ENCODE results near the gene KLHL35.

KLHL35 gene

DNA sequence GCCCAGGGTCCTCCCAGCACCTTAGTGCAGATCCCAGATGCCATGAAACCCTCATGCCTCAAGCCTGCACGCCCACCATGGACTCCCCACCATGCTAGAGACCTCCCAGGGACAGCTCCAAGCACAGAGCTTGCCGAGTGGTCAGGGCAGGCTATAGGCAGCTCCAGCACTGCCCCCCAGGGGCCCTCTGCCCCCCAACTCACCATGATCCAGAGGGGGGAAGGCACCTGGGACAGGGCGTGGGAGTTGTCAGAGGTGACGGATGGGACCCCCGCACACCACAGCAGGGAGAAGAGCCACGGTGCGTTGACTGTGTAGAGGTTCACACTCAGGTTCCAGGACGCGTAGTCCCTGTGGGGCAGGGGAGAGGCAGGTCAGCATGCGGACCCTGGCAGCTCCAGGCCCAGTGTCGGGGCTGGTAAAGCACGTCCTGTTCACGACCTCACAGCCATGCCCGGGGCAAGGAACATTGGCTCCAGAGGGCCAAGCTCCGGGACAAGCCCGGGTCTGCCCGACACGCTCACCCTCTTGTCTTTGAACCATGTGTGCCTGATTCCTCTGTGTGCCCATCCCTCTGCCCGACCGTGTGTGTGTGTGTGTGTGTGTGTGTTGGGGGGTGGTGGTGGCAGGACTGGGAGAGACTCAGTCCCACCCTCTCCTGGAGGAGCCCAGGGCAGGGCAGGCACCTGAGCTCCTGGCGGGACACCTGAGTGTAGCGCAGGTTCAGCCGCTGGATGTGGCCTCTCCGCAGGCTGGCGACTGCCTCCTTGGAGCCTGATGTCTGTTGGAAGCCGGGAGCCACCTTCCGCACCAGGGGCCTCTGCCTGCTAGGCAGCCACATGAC, 8.2 kb upstream of the KLHL35 start:
- no peak for DNase-seq (ENCODE audit: low spot score)

DNA sequence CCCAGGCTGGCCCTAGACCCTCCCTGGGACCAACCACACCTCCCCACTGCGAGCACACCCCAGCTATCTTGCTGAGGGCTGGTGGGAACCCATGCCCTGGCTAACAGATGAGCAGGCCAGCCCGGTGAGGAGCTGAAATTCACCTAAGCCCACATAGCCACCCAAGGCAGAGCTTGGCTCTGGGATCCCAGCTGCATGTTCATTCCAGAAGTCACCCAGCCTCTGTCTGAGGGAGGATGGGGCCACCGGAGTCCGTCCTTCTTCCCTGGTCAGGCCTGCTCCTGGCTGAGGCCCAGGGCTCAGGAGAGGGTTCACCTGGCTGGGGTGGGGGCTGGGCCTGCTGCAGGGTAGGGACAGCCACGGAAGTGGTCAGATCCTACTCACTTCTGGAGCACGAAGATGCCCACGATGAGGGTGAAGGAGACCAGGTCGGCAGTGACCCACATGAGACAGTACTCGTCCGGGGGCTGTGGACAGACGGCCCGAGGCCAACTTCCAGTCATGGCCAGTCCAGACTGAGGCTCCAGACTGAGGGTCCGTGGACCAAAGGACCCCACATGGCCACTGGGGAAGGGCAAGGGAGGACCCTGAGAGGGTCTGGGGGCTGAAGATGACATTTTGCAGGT, 6.6 kb upstream of the KLHL35 start:
- no peak for DNase-seq (ENCODE audit: low spot score)

DNA sequence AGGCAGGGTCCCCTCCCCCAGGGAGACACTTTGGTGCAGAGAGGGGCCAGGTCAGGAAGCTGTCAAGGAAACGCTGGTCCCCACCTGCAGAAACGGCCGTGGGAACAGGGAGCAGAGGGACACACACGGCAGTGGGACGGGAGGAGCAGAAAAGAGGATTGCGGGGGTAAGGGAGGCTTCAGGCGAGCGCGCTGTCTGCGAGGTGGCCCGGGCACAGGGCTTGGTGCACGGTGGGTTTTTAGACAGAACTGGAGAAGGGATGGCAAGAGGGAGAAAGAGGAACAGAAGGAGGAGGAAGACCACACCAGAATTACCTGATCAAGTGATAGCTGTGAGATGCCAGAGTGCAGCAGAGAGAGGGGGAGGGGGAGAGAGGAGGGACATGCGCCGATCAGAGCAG, 6.0 kb upstream of the KLHL35 start:
- DNase-seq (ENCODE audit: low spot score), result no peak

DNA sequence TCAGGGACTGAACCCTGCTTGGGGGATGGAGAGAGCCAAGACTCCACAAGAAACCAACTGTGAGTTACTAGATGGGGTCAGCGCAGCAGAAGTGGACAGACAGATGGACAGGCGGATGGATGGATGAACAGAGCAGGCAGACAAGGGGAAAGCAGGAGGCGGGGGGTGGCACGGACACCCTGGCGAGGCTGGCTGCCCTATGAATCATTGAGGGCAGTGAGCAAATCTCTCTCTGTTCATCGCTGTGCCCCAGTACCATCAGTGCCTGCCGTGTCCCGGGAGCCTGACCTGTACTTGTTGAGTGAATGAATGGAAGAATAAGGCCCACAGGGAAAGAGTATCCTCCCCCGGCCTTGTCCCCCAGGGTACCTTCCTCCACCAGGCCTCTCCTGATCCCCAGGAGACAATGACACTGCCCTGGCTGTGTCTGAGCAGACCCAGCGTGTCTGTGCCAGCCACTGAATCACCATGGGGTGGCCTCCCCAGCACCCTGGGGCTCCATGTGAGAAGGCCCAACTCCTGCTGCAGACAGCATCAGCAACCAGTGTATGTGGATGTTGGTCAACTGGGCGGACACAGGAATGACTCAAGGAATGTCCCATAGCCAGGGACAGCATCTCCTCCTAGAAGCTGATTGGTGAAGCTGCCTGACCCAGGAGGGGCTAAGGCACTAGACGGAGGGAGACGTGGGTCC, 5.1 kb upstream of the KLHL35 start:
- no peak for DNase-seq (ENCODE audit: low spot score)

DNA sequence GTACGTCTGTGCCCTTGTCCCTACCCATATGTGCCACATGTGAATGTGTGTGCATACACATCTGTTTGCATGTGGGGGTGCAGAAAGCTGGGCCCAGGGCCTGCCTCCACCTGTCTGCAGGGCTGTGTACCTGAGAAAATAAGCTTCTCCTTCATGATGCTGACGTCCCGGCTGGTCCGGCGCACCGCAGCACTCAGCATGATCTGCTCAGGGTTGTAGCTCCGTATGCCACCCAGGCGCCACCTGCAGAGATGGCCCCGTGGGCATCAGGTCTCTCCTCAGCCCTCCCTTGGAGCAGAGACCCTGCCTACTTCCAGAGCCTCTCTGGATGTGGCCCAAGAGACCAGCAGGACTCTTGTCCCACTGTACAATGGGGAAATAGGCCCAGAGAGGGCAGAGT, 3.8 kb upstream of the KLHL35 start:
- no peak for DNase-seq (ENCODE audit: low spot score)

DNA sequence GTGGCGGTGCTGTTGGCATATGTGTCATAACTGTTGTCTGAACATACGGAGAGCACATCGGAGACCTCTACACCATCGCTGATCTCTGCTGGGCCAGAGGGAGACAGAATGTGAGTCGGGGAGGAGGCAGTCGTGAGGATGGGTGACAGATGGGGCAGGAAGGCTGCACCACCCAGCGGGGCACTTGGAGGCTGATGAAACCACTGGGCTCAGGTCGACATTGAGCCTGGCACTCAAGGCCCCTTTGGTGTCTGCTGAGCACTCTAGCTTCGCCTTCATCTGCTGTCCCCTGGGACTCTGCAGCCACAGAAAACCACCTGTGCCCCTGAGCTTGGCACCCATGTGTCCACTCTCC, 2.5 kb upstream of the KLHL35 start:
- no peak for DNase-seq (ENCODE audit: low spot score)

DNA sequence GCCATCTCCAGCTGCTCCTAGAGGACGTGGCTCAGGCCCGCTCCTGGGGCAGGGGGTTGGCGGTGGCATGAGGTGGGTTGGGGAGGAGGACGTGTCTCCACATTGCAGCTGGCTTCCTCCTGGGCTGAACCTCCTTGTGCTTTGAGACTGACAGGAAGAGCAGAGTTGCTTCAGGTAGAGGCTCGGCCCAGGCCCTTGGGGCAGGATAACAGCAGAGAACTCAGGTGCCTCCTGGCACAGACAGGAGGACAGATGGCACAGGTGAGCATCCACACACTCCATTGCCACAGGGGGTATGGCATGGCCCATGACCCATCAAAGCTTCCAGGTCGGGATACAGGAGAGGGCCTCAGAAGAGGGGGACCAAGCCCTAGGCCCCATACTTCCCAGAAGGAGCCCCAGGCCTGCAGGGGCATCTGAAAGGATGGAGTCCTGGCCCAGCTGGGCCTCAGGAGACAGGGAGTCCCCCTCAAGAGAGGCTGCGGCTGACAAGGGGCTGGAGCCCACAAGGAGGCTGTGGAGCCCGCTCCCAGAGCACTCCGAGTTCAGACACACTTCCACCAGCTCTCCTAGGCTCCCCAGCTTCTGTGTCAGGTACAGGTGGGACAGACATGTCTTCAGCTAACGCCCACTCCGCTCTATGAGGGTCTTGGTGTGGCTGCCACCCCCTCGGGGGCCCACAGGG, 2.0 kb upstream of the KLHL35 start:
- no peak for DNase-seq (ENCODE audit: low spot score)

DNA sequence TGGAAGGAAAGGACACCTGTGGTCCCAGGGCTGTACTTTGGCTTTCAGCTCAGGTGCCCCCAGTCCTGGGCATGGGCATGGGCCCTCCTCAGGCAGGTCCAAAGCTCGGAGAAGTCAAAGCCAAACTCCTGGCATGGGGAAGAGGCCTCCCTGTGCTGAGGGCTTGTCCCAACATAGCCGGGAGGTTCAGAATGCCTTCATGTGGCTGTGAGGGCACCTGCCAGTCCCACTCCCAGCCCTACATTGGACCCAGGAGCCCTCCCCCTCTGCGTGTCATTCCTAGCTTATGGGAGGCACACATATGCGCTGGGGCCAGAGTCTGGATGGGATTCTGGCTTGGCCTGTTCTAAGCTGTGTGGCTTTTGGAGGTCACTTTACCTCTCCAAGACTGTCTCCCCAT, 1.0 kb upstream of the KLHL35 start:
- DNase-seq (ENCODE audit: low spot score), result no peak

DNA sequence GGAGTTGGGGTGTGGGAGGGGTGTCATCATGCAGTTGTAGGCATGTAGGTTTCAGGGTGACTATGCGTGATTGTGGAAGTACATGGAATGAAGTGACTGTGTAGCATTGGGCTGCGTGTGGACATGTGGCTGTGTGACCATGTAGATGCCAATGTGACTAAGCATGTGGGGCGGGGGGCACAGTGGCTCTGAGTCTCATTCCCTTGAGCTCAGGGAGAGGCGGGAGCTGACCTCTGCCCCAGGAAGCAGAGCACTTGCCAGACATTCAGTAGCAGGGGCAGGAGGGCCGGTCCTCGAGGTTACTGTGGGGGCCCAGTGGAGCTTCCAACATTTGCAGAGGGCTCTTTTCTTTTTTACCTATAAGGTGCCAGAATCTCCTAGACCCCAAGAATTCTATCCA, 440 bp upstream of the KLHL35 start:
- DNase-seq (ENCODE audit: low spot score), result no peak

DNA sequence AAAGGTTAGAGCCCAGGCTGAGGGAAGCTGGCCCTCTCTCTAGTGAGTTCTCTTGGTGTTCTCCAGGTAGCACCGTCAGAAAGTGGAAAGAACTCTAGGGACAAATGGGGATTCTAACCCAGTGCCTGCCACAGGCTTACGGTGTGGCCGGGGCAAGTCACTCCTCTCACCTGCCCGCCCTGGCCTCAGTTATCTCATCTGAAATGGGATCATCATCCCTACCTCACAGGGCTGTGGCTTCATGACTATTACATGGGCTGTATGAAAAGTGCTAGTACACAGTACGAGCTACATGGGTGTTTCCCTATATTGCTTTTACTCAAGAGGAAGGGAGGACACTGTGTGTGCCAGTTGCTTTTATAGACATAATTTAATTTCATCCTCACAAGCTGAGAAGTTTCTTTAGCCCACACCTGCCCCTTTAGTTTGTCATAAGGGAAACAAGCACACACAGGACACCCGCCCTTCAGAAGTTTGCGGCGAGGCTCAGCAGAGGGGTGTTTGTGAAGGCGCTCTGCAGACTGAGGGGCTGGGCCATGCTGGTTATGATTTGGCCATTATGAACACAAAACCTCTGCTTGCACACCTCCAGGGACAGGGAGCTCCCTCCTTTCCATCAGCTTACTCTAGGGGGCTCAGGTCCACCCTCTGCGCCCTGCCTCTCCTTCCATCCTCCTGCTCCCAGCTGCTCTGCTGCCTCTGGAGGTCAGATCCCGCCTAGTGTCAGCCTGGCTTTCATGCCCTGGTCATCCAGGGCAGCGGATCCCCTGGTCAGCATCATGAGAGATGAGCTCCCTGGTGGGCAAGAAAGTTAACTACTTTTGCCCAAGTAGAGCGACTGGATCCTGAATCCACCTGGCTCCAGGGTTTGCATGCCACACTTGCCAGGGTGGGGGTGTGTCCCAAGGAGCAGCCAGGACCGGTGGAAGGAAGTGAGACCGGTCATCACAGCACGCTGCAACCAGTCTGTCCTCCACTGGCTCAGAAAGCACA, 1.2 kb downstream of the KLHL35 start:
- no peak for DNase-seq (ENCODE audit: low spot score)

DNA sequence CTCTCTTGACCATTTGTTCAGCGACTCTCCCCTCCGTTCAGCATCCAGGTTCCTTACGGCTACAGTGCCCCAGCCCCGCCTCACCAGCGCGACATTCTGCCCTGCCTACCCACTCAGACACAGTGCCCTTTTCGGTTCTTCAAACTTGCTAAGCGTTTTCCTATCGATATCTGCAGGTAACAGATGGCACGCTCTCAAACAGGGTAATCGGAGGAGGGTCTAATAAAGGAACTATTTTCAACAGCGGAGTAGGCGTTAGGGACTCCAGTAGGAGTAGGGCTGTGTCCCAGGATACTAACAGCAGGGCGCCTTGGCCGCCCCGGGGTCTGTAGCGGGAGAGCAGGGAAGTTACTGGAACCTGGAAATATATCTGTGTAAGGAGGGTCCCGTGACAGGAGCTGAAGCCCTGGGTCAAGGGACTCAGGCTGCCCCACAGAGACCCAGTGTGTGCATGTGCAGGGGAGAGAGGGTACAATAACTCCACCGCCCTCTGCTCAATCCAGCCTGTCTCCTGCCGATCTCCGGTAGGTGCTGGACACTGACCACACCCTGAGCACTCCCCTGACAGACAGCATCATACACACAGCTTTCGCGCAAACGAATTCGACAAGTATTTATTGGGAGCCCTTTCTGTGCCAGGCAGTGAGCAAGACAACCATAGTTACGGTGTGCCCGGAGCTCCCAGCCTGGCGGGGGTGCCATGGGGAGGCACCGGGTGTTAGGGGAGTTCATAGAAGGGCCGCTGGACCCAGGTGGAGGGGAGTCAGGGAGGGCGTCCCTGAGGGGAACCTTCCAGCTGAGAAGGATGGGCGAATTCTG, 2.1 kb downstream of the KLHL35 start:
- no peak for DNase-seq (ENCODE audit: low spot score)

DNA sequence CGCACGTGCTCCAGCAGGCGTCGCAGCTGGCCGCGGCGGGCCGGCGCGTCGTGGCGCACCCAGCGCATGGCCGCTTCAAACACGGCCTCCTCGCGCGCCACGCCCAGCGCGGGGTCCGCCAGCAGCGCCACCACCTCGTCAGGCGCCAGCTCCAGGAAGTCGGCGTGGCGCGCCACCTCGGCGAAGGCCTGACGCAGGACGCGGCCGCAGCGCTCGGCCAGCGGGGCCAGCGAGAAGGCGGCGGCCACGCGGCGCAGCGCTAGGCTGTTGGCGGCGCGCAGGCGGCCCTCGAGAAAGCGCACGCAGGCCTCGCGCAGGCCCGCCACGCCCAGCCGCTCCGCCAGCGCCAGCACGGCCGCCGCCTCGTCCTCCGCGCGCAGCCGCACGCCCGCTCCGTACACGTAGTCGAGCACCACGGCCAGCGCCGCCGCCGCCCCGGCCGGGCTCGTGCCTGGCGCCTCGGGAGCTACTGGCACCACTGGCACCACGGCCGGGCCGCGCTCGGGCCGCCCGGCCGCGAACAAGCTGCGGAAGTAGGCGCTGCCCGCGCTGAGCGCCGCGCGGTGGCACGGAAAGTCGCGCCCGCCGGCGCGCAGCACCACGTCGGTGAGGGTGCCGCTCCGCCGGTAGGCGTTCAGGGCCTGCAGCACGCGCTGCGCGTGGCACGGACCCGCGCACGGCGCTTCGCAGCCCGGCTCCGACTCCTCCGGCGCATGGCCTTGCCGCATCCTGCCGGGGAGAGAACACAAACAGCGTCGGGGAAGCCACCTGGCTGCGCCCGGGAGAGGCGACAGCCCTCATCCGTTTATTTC, 2.9 kb downstream of the KLHL35 start:
- DNase-seq (ENCODE audit: low spot score), result no peak

DNA sequence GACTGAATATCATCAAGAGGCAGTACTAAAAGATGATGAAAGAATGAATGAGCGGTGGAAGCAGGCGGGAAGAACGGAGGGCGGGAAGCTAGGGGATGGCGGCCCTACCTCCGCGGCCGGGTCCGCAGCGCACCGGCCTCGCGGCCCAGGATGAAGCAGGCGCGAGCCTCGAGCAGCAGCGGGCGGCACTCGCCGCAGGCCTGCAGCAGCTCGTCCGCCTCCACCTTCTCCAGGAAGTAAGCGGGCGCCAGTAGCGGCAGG, 3.4 kb downstream of the KLHL35 start:
- DNase-seq (ENCODE audit: low spot score), result no peak

DNA sequence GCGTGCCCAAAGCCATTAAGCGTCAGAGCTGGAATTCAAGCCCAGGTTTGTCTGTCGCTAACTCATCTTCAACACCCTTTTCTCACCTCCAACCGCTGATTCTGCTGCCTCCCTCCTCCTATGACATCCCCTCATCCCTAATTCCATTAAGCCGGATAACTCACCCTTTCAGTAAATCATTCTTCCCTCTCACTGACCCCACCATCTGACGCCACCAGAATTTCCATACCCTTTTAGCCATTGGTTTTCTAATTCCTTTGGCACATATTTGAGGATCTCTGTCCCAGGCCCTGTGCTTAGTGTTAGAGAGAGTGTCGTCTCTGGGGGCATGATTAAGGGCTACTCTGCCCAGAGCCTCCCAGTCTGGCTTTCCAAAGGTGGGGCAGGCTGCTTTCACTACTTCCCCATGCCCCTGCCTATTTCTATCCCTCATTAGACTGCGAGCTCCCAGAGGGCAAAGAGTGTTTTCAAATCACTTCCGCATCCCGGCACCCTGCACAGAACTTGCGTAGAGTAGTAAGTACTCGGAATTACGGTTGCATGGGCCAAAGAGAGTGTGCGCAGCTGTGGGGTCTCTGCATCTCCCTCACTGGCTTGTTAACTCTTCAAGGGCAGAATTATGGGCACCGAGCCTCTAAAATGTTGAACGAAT, 3.9 kb downstream of the KLHL35 start:
- DNase-seq (ENCODE audit: low spot score), result no peak

DNA sequence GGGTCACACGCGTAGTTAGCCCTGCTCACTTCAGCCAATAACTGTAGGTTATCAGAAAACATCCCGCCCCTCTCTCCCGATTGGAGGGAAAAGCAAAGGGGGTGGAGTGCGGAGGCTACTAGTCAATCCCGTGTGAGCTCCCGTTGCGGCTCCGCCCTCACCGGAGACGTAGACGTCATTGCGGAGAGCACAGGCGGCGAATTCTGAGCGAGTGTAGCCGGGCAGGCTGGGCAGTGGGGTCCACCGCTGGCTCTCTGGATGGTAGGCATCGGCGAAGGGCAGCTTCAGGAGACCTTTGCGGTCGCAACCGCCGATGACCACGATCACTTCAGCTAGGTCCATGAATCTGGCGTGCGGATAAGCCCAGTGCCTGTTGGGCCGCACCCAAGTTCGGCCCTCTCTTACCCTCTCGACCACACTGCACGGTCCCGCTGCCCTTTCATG, 4.7 kb downstream of the KLHL35 start:
- DNase-seq (ENCODE audit: low spot score), result peak; percentile 100

DNA sequence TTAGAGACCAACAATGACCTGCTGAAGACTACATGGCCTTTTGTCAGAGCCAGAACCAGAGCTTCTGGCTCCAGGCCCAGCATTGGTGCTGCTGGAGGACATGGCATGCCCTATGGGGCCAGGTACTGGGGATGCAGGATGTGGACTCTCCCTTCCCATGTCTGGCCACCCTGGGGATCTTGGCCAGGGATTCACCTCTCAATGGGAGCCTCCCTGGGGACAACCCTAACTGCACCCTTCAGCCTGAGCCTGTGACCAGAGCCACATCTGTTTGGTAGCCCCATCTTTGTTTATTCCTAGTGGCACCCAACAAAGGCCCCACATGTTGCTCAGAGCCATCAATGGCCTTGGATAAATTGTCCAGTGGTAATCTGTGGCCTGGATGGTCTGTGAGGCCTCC, 5.8 kb downstream of the KLHL35 start:
- no peak for DNase-seq (ENCODE audit: low spot score)

DNA sequence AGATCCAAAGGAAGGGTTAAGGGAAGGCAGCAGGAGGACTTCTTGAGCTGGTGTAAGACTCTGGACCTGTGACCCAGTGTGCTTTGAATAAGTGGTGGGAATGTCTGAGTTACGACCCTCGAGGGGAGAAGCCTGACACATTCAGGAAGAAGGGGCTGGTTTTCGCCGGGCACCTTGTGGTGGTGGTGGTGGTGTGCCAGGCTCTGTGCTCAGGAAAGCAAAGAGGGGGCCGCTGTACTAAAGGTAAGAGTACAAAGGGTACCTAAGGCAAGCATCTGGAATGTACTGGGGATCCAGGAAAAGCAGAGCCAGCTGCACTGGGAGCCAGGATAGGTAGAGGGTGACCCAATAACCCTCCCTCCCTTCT, 6.3 kb downstream of the KLHL35 start:
- no peak for DNase-seq (ENCODE audit: low spot score)

DNA sequence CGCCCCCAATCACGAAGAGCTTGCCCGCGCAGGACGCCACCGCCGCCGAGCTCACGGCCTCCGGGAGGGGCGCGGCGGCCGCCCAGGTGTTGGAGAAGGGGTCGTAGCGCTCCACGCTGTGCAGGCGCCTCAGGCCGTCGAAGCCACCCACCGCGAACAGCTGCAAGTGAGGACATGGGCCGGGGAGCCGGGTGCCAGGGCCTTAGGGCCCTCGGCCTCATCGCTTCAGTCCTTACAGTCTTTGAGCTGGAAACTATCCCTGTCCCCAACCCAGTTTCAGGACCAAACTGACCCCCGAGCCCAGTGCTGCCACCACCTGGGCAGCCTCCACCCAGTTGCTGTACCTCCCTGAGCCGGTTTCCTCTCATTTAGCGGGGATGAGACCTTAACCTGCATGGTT, 7.6 kb downstream of the KLHL35 start:
- DNase-seq (ENCODE audit: low spot score), result no peak

DNA sequence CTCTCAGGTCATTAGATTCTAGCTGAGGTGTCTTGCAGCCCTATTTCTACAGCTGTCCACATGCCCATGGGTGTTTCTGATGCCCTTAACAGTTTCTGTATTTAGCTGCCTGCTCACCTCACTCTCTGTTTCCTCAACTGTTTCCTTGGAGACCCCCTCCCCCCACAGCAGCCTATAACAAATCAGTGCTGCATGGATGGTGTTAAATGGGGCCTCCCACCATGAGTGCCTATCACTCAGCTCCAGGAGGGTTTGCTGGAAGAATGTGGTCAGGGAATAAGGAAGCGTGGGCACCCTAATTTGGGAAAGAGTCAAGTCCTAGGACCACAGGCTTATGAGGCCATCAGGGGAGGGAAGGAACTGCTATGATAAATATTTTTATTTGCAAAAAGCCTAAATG, 8.6 kb downstream of the KLHL35 start:
- DNase-seq (ENCODE audit: low spot score), result no peak

DNA sequence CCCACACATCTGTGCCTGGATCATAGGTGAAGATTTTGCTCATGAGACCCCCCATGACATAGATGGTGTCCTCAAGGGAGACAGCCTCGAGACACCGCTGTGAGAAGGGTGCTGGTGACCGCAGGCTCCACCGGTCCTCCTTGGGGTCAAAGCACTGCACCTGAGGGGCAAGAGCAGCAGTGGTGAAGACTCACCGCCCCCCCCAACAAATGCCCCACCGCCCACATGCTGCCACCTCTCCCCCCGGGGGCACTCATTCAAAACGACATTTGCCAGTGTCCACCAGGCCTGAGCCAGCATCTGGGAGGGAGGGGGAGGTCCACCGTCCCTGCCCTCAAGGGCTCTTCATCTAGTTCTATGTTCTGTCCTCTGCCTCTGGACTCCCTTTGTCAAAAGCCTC, 9.3 kb downstream of the KLHL35 start:
- DNase-seq (ENCODE audit: low spot score), result no peak
